Thoracic aorta (tissue), 2 donors: ENCODE measurements around the gene WTIP. TPM values are rescaled to one million over a fixed set of nuclear protein-coding genes. Genes with fewer than 3 reads are reported as not detected.

Experiments
- ATAC-seq: fragments of 150-250 bp; one replicate; pipeline ENCODE4 v1.8.0; 2017; ENCODE audit warnings: low read depth; ENCODE audit not compliant: insufficient number of reproducible peaks, low FRiP score
- DNase-seq: peaks from one replicate; pipeline ENCODE4 v3.0.0-alpha.2; 2020; ENCODE audit warnings: low spot score
- H3K27ac ChIP-seq, 2 donors: fragments of 200-600 bp; sonication (generic); 1 replicate in 1 of 2; 2 replicates in 1 of 2; pipeline ENCODE4 v1.5.1; 2016; ENCODE audit warnings: mild to moderate bottlenecking in 2 of 2, moderate library complexity in 2 of 2
- H3K27me3 ChIP-seq: fragments of 200-600 bp; sonication (generic); replicated peaks from 2 replicates; pipeline ENCODE4 v1.6.0; 2016; ENCODE audit warnings: mild to moderate bottlenecking; ENCODE audit not compliant: insufficient read depth
- H3K36me3 ChIP-seq: fragments of 200-600 bp; sonication (generic); one replicate; pipeline ENCODE4 v1.5.1; 2016
- H3K4me1 ChIP-seq, 2 donors: fragments of 200-600 bp; sonication (generic); 1 replicate in 1 of 2; 2 replicates in 1 of 2; pipeline versions ENCODE4 v1.5.1 to v1.6.0; 2016; ENCODE audit warnings: low read depth in 2 of 2, mild to moderate bottlenecking in 1 of 2; ENCODE audit not compliant: control insufficient read depth in 1 of 2
- H3K4me3 ChIP-seq: fragments of 200-600 bp; sonication (generic); 2 replicates; pipeline ENCODE4 v1.5.1; 2016; ENCODE audit warnings: mild to moderate bottlenecking
- H3K9me3 ChIP-seq: fragments of 200-600 bp; sonication (generic); 2 replicates; pipeline ENCODE4 v1.5.1; 2016
- total RNA-seq, 2 donors: library from RNA; depleted of rRNA; stranded (reverse); fragments of >200 nt; gene quantifications; one replicate each; pipeline versions ENCODE4 v1.1.0 to v1.2.3, GENCODE V29; 2016
- TF ChIP-seq, protein P1 (sequence below): fragments of 200-600 bp; sonication (generic); IDR thresholded peaks from one replicate; pipeline ENCODE4 v1.5.1; 2019; ENCODE audit warnings: antibody characterized with exemption

WTIP gene
- total RNA-seq, 2 donors from 2014 or later = 110 to 175 TPM

DNA sequence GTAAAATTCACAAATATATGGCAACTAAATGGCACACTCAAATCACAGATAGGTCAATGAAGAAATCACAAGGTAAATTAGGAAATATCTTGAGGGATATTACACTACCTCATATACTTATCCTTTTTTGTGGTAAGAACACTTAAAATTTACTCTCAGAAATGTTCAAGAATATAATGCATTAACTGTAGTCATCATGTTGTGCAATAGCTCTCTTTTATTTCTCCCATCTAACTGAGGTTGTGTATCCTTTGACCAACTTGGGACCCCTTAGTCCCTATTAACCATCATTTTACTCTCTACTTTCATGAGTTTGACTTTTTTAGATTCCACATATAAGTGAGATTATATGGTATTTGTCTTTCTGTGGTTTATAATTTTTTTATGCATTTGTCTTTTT, 52.6 kb downstream of the WTIP start:
- no peaks in the 10 kb centered on the region for H3K9me3 ChIP-seq
- no peak overlapping the region for H3K27ac ChIP-seq
- no peak overlapping the region for H3K4me3 ChIP-seq
- no peak for DNase-seq
- H3K27me3 ChIP-seq = no peaks in the 10 kb centered on the region
- TF ChIP-seq, protein P1, sequence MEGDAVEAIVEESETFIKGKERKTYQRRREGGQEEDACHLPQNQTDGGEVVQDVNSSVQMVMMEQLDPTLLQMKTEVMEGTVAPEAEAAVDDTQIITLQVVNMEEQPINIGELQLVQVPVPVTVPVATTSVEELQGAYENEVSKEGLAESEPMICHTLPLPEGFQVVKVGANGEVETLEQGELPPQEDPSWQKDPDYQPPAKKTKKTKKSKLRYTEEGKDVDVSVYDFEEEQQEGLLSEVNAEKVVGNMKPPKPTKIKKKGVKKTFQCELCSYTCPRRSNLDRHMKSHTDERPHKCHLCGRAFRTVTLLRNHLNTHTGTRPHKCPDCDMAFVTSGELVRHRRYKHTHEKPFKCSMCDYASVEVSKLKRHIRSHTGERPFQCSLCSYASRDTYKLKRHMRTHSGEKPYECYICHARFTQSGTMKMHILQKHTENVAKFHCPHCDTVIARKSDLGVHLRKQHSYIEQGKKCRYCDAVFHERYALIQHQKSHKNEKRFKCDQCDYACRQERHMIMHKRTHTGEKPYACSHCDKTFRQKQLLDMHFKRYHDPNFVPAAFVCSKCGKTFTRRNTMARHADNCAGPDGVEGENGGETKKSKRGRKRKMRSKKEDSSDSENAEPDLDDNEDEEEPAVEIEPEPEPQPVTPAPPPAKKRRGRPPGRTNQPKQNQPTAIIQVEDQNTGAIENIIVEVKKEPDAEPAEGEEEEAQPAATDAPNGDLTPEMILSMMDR = no peak
- no peak for ATAC-seq
- H3K36me3 ChIP-seq = no peaks in the 10 kb centered on the region
- H3K4me1 ChIP-seq = no peaks in the 10 kb centered on the region

DNA sequence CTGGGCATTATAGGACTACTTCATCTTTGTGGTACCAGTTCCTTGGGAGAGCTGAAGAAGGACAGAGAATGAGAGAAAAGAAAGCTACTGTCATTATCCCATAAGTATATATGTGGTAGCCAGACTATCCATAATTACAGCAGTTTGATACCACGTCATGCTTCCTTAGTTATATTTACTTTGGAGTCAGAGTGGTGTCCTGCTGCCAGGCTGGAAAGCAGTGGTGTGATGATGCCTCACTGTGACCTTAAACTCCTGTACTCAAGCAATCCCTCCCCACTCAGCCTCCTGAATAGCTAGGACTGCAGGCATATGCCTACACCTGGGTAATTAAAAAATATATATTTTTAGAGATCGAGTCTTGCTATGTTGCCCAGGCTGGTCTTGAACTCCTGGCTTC, 57.8 kb downstream of the WTIP start:
- Histone ChIP-seq H3K4me1 (no peaks in the 10 kb centered on the region), H3K36me3 (no peaks in the 10 kb centered on the region), H3K27me3 (no peaks in the 10 kb centered on the region), H3K9me3 (no peaks in the 10 kb centered on the region), H3K4me3 (no peak overlapping the region), H3K27ac (no peak overlapping the region)
- DNase-seq = no peak
- no peak for ATAC-seq
- TF ChIP-seq, protein P1 = no peak

DNA sequence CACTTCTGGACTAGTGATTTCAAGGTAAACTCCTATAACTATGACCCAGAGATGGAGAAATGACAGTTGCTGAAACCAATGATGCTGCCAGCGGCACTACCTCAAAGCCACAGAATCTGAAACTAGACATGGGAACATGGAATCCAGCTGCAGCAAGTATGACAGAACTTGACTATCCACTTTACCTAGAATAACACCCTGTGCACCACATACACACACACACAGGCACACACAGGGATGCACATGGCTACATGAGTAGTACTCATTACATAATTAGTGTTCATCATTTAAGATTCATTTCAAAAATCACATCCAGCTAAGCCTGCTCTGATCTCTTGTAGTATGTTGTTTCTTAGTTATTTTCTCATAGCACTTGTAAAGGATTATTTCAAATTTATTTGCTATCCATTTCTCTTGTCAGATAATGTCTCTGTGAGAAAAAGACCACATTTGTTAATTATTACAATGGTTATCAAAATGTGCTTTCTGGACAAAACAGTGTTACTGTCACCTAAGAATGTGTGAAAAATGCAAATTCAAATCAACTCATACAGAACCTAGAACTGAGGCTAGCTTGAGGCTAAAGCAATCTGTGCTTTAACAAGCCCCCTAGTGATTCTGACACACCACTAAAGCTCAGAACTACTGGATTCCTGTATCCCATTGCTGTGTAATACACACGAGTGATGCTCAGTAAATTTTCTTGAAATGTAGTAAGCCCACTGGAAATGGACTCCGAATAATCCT, 59.4 kb downstream of the WTIP start:
- H3K27ac ChIP-seq = no peak overlapping the region
- no peaks in the 10 kb centered on the region for H3K4me1 ChIP-seq
- no peak overlapping the region for H3K4me3 ChIP-seq
- TF ChIP-seq, protein P1 = no peak
- no peaks in the 10 kb centered on the region for H3K27me3 ChIP-seq
- no peaks in the 10 kb centered on the region for H3K9me3 ChIP-seq
- ATAC-seq (no peak), DNase-seq (no peak)
- H3K36me3 ChIP-seq = no peaks in the 10 kb centered on the region

DNA sequence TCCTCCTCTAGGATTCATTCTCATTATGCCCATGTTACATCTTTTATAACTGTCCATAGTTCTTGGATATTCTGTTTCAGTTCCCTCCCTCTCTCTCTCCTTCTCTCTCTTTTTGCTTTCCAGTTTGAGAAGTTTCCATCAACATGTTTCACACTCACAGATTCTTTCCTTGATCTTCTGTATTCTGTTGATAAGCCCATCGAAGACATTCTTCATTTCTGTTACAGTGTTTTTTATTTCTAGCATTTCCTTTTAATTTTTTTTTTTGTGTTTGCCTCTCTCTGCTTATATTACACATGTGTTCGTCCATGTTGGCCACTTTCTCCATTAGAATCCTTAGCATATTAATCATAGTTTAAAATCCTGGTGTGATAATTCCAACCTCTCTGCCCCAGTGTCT, 68.3 kb downstream of the WTIP start:
- no peaks in the 10 kb centered on the region for H3K36me3 ChIP-seq
- ATAC-seq = no peak
- H3K4me1 ChIP-seq = no peaks in the 10 kb centered on the region
- H3K27ac ChIP-seq = no peak overlapping the region
- H3K9me3 ChIP-seq = peaks cover 5% of the 10 kb centered on the region
- H3K27me3 ChIP-seq = no peaks in the 10 kb centered on the region
- no peak for DNase-seq
- no peak overlapping the region for H3K4me3 ChIP-seq
- TF ChIP-seq, protein P1 = no peak

DNA sequence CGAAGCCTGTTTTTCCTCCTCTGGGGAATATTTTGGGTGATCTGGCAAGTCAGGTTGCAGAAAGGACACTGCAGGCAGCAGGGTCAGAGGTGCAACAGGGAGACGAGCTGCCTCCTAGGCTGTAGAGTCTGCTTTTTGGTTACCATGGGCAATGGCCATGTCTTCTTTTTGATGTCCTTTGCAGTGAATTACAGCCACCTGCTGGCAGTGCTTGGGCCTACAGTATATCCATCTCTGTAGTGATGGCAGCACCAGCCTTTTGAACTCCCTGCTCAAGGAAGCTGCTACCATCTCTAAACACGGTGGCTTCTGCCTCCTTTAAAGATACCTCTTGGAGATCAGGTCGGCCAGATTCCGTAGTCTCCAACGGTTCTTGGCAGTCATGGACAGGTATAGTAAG, 73.9 kb downstream of the WTIP start:
- no peaks in the 10 kb centered on the region for H3K4me1 ChIP-seq
- H3K36me3 ChIP-seq = no peaks in the 10 kb centered on the region
- no peak overlapping the region for H3K4me3 ChIP-seq
- DNase-seq = no peak
- H3K27me3 ChIP-seq = no peaks in the 10 kb centered on the region
- H3K9me3 ChIP-seq = no peaks in the 10 kb centered on the region
- TF ChIP-seq, protein P1 = no peak
- H3K27ac ChIP-seq = no peak overlapping the region
- ATAC-seq = no peak
